GM23338 (cell line): ENCODE results near the gene TMEM132D. TPM values are rescaled to one million over a fixed set of nuclear protein-coding genes. Genes with fewer than 3 reads are reported as not detected.

Experiments
- ATAC-seq: fragments of 200-7000 bp; cut with Tn5 transposase; 3 replicates; pipeline ENCODE4 v1.9.1; 2020
- DNase-seq: peaks from one replicate; pipeline ENCODE4 v3.0.0-alpha.2; 2015; ENCODE audit warnings: low spot score
- H2AFZ ChIP-seq: fragments of 200-600 bp; sonication (generic); 2 replicates; pipeline ENCODE4 v1.8.0; 2016; ENCODE audit warnings: antibody characterized with exemption, mild to moderate bottlenecking, moderate library complexity
- H3F3A ChIP-seq: fragments of 200-600 bp; sonication (generic); replicated peaks from 2 replicates; pipeline ENCODE4 v1.8.0; 2017; ENCODE audit warnings: antibody characterized with exemption, mixed run types, low read depth
- H3K27ac ChIP-seq: fragments of 200-600 bp; sonication (generic); 2 replicates; pipeline ENCODE4 v1.6.1; 2016; ENCODE audit warnings: low read depth
- H3K27me3 ChIP-seq: fragments of 200-600 bp; sonication (generic); 2 replicates; pipeline ENCODE4 v1.8.0; 2016; ENCODE audit warnings: mild to moderate bottlenecking, mixed run types, moderate library complexity; ENCODE audit not compliant: insufficient read depth
- H3K36me3 ChIP-seq: fragments of 200-600 bp; sonication (generic); 2 replicates; pipeline ENCODE4 v1.8.0; 2016; ENCODE audit warnings: mild to moderate bottlenecking; ENCODE audit not compliant: insufficient read depth
- H3K4me1 ChIP-seq: fragments of 200-600 bp; sonication (generic); 2 replicates; pipeline ENCODE4 v1.8.0; 2016; ENCODE audit warnings: mild to moderate bottlenecking, moderate library complexity; ENCODE audit not compliant: insufficient read depth
- H3K4me2 ChIP-seq: fragments of 200-600 bp; sonication (generic); 2 replicates; pipeline ENCODE4 v1.7.1; 2017; ENCODE audit warnings: mixed run types
- H3K4me3 ChIP-seq: fragments of 200-600 bp; sonication (generic); 2 replicates; pipeline ENCODE4 v1.6.1; 2016; ENCODE audit warnings: mixed run types
- H3K79me2 ChIP-seq: fragments of 200-600 bp; sonication (generic); replicated peaks from 2 replicates; pipeline ENCODE4 v1.8.0; 2017; ENCODE audit warnings: mild to moderate bottlenecking; ENCODE audit not compliant: insufficient read depth
- H3K9me2 ChIP-seq: fragments of 200-600 bp; sonication (generic); 2 replicates; pipeline ENCODE4 v1.8.0; 2017; ENCODE audit not compliant: insufficient read depth
- H4K20me1 ChIP-seq: fragments of 200-600 bp; sonication (generic); replicated peaks from 2 replicates; pipeline ENCODE4 v1.8.0; 2017; ENCODE audit warnings: mild to moderate bottlenecking; ENCODE audit not compliant: insufficient read depth
- H3K27ac Mint-ChIP-seq: 2 replicates; pipeline ENCODE4 v1.8.0; 2020; ENCODE audit warnings: inconsistent platforms, mild to moderate bottlenecking, moderate library complexity, mixed read lengths
- H3K27me3 Mint-ChIP-seq: 3 replicates; pipeline ENCODE4 v1.8.0; 2022; ENCODE audit warnings: low read depth, mild to moderate bottlenecking, moderate library complexity, mixed read lengths, inconsistent platforms; ENCODE audit not compliant: insufficient read depth, poor library complexity
- H3K36me3 Mint-ChIP-seq: 3 replicates; pipeline ENCODE4 v1.8.0; 2021; ENCODE audit warnings: low read depth, mild to moderate bottlenecking, inconsistent platforms, moderate library complexity, mixed read lengths
- H3K4me1 Mint-ChIP-seq: 3 replicates; pipeline ENCODE4 v1.8.0; 2020; ENCODE audit warnings: mild to moderate bottlenecking, inconsistent platforms, mixed read lengths
- H3K4me3 Mint-ChIP-seq: 3 replicates; pipeline ENCODE4 v1.8.0; 2021; ENCODE audit warnings: moderate library complexity, mild to moderate bottlenecking, inconsistent platforms, mixed read lengths
- H3K9me3 Mint-ChIP-seq: 3 replicates; pipeline ENCODE4 v1.8.0; 2020; ENCODE audit warnings: moderate library complexity, mild to moderate bottlenecking, inconsistent platforms, mixed read lengths
- CREB1 ChIP-seq: fragments of 250-450 bp; sonication (Bioruptor Pico); IDR thresholded peaks from 2 replicates; pipeline ENCODE4 v1.5.0; 2020; ENCODE audit warnings: low read depth, mild to moderate bottlenecking, moderate library complexity
- EZH2 ChIP-seq: fragments of 200-600 bp; sonication (generic); IDR thresholded peaks from one replicate; pipeline ENCODE4 v1.8.0; 2017; ENCODE audit warnings: antibody characterized with exemption, mild to moderate bottlenecking, low read depth; ENCODE audit not compliant: unreplicated experiment
- EZH2phosphoT487 ChIP-seq: fragments of 200-600 bp; sonication (generic); IDR thresholded peaks from one replicate; pipeline ENCODE4 v1.8.1; 2018; ENCODE audit warnings: antibody characterized with exemption; ENCODE audit not compliant: unreplicated experiment
- JUNB ChIP-seq: IDR thresholded peaks from one replicate; pipeline ENCODE4 v1.6.1; 2016; ENCODE audit warnings: antibody characterized with exemption; ENCODE audit not compliant: unreplicated experiment
- NANOG ChIP-seq: IDR thresholded peaks from 2 replicates; pipeline ENCODE4 v1.6.1; 2016; ENCODE audit warnings: antibody characterized with exemption, borderline replicate concordance
- STAT1 ChIP-seq: IDR thresholded peaks from one replicate; pipeline ENCODE4 v1.6.1; 2016; ENCODE audit warnings: antibody characterized with exemption; ENCODE audit not compliant: unreplicated experiment
- ZNF114 ChIP-seq: fragments of 250-450 bp; sonication (Bioruptor Pico); IDR thresholded peaks from 2 replicates; pipeline ENCODE4 v1.5.0; 2020; ENCODE audit warnings: mild to moderate bottlenecking, moderate library complexity
- ZNF331 ChIP-seq: fragments of 250-450 bp; sonication (Bioruptor Pico); IDR thresholded peaks from 2 replicates; pipeline ENCODE4 v1.5.0; 2020; ENCODE audit warnings: low read depth, mild to moderate bottlenecking, moderate library complexity
- polyA plus RNA-seq: library from polyadenylated mRNA; unstranded; fragments of >200 nt; fragmentation: Nextera tagmentation; extraction: Ambion mirVana; gene quantifications from 2 replicates; pipeline ENCODE4 v1.2.1, GENCODE V29; 2016
- total RNA-seq: library from RNA; depleted of rRNA; stranded (reverse); fragments of >200 nt; shearing (Covaris generic); gene quantifications from 2 replicates; pipeline ENCODE4 v1.2.3, GENCODE V29; 2014
- TF ChIP-seq, protein P1 (sequence below): IDR thresholded peaks from 2 replicates; pipeline ENCODE4 v1.6.1; 2016; ENCODE audit warnings: antibody characterized with exemption
- TF ChIP-seq, protein P2 (sequence below), 2 experiments: fragments of 200-600 bp in 1 of 2; sonication (generic) in 1 of 2; conservative IDR thresholded peaks; 2 replicates each; pipeline versions ENCODE4 v1.5.1 to v1.6.1; 2016 to 2017; ENCODE audit warnings: antibody characterized with exemption in 2 of 2, low read depth in 2 of 2, mild to moderate bottlenecking in 2 of 2, moderate library complexity in 1 of 2
- TF ChIP-seq, protein P3 (sequence below): IDR thresholded peaks from one replicate; pipeline ENCODE4 v1.6.1; 2018; ENCODE audit warnings: antibody characterized with exemption; ENCODE audit not compliant: unreplicated experiment

TMEM132D gene
- total and polyA plus RNA-seq, 2 experiments from 2014 or later, result 0.44 to 5.3 TPM

DNA sequence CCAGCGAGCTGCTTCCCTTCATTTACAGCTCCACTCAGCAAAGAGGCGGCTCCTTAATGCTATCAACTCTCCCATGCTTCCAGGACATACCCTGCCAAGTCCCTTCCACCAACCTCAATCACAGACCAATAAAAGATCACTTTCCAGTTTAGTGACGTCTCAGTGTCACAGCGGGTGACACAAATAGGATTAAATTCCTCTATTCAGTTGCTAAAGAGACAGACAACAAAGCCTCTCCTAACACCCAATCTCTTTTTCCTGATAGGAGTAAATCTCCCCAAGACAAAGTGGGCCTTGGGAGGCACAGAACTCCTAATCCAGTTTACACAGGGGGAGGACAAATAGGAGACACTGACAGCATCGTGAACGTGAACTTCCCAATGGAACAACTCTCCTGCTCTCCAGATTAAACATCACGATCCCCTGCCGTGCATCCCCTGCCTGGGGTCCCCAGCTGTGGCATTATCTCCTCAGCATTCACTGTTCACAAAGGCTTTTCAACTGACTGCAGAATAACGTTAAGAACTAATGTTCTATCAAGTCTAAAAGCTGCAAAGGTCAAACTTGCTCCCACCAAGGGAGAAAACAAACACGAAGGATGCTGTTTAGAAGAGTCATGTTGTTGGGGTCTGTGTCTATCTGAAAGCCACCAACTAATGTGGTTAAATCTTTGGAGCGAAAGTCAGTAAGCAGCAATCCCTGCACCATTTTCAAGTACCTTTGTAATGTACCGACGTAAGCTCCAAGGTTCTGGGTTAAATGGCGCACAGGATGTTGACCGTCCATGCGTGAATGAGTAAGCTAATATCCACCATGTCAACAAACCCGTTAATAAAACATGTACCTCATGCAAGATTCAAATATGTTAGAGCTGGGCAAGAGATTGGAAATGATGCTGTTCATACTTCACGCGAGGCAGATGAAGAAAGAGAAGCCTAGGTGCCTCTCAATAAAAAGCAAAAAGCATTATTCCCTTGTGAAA lies 31.5 kb downstream of the TMEM132D start:
- H3K4me3 ChIP-seq, result peak overlapping the region; percentile 20; the same call in 1 of the 2 replicates
- H3K9me3 Mint-ChIP-seq, result peaks cover 97% of the 10 kb centered on the region
- ATAC-seq (no peak), DNase-seq (peak; percentile 53)
- no peaks in the 10 kb centered on the region for H3K27me3 ChIP-seq
- peaks cover 27% of the 10 kb centered on the region for H3K79me2 ChIP-seq
- no peak overlapping the region for H3K27ac Mint-ChIP-seq
- H3K9me2 ChIP-seq, result no peaks in the 10 kb centered on the region
- peak overlapping the region; percentile 91 for H3K27ac ChIP-seq
- H3K36me3 Mint-ChIP-seq, result peaks cover 41% of the 10 kb centered on the region
- TF ChIP-seq NANOG (peak; percentile 32; the same call in 1 of the 2 replicates), ZNF331 (no peak)
- no peak overlapping the region for H3K4me3 Mint-ChIP-seq
- H3K4me1 ChIP-seq, result peaks cover 36% of the 10 kb centered on the region
- peaks cover 3% of the 10 kb centered on the region for H3F3A ChIP-seq
- H4K20me1 ChIP-seq, result no peaks in the 10 kb centered on the region
- H2AFZ ChIP-seq, result no peak overlapping the region
- H3K4me2 ChIP-seq, result peak overlapping the region; percentile 45
- H3K27me3 Mint-ChIP-seq, result peaks cover 1% of the 10 kb centered on the region
- 0 out of 2 replicates have a peak, but pooled peaks cover under 1% of the 10 kb centered on the region for H3K36me3 ChIP-seq
- no peaks in the 10 kb centered on the region for H3K4me1 Mint-ChIP-seq

DNA sequence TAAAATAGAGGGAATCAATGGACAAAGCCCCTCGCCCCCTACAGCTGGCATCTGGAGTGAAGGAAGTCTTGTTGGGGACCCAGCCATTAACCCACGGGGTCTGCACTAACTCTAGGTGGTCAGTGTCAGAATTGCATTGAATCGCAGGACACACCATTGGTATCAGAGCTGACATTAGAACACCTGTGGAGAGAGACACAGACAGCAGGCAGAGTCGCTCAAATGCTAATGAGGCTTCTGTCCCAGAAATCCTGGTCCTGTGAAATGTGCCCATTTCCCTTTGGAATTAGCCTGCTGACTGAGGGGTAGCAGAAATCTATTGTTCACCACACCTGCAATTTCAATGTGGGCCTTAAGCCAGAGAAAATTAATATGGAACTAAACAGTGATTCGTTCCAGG lies 33.0 kb downstream of the TMEM132D start:
- H3K36me3 ChIP-seq, result no peaks in the 10 kb centered on the region
- no peaks in the 10 kb centered on the region for H4K20me1 ChIP-seq
- Mint-ChIP-seq H3K4me1 (no peaks in the 10 kb centered on the region), H3K27ac (no peak overlapping the region), H3K36me3 (peaks cover 37% of the 10 kb centered on the region), H3K4me3 (no peak overlapping the region), H3K27me3 (peaks cover 1% of the 10 kb centered on the region), H3K9me3 (peaks cover 98% of the 10 kb centered on the region)
- peaks cover 30% of the 10 kb centered on the region for H3K79me2 ChIP-seq
- H3K4me3 ChIP-seq, result 0 out of 2 replicates have a peak overlapping the region, but pooled peaks have one; percentile 29
- ATAC-seq, result no peak
- no peak overlapping the region for H3K27ac ChIP-seq
- no peaks in the 10 kb centered on the region for H3K27me3 ChIP-seq
- no peak for DNase-seq
- H3F3A ChIP-seq, result peaks cover 3% of the 10 kb centered on the region
- H3K4me1 ChIP-seq, result peaks cover 36% of the 10 kb centered on the region
- no peak overlapping the region for H2AFZ ChIP-seq
- H3K4me2 ChIP-seq, result peak overlapping the region; percentile 45
- no peaks in the 10 kb centered on the region for H3K9me2 ChIP-seq
- TF ChIP-seq, protein P1, sequence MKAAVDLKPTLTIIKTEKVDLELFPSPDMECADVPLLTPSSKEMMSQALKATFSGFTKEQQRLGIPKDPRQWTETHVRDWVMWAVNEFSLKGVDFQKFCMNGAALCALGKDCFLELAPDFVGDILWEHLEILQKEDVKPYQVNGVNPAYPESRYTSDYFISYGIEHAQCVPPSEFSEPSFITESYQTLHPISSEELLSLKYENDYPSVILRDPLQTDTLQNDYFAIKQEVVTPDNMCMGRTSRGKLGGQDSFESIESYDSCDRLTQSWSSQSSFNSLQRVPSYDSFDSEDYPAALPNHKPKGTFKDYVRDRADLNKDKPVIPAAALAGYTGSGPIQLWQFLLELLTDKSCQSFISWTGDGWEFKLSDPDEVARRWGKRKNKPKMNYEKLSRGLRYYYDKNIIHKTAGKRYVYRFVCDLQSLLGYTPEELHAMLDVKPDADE, result no peak
- TF ChIP-seq NANOG, result no peak
- no peak for TF ChIP-seq EZH2phosphoT487
- TF ChIP-seq ZNF114, result no peak
- TF ChIP-seq, protein P2, sequence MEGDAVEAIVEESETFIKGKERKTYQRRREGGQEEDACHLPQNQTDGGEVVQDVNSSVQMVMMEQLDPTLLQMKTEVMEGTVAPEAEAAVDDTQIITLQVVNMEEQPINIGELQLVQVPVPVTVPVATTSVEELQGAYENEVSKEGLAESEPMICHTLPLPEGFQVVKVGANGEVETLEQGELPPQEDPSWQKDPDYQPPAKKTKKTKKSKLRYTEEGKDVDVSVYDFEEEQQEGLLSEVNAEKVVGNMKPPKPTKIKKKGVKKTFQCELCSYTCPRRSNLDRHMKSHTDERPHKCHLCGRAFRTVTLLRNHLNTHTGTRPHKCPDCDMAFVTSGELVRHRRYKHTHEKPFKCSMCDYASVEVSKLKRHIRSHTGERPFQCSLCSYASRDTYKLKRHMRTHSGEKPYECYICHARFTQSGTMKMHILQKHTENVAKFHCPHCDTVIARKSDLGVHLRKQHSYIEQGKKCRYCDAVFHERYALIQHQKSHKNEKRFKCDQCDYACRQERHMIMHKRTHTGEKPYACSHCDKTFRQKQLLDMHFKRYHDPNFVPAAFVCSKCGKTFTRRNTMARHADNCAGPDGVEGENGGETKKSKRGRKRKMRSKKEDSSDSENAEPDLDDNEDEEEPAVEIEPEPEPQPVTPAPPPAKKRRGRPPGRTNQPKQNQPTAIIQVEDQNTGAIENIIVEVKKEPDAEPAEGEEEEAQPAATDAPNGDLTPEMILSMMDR (conservative IDR thresholded peaks at IDR 0.05; ENCODE audit: low read depth in 2 of 2), result no peak
- TF ChIP-seq CREB1 (CRISPR knock-in tag), result no peak
- no peak for TF ChIP-seq JUNB
- TF ChIP-seq, protein P3, sequence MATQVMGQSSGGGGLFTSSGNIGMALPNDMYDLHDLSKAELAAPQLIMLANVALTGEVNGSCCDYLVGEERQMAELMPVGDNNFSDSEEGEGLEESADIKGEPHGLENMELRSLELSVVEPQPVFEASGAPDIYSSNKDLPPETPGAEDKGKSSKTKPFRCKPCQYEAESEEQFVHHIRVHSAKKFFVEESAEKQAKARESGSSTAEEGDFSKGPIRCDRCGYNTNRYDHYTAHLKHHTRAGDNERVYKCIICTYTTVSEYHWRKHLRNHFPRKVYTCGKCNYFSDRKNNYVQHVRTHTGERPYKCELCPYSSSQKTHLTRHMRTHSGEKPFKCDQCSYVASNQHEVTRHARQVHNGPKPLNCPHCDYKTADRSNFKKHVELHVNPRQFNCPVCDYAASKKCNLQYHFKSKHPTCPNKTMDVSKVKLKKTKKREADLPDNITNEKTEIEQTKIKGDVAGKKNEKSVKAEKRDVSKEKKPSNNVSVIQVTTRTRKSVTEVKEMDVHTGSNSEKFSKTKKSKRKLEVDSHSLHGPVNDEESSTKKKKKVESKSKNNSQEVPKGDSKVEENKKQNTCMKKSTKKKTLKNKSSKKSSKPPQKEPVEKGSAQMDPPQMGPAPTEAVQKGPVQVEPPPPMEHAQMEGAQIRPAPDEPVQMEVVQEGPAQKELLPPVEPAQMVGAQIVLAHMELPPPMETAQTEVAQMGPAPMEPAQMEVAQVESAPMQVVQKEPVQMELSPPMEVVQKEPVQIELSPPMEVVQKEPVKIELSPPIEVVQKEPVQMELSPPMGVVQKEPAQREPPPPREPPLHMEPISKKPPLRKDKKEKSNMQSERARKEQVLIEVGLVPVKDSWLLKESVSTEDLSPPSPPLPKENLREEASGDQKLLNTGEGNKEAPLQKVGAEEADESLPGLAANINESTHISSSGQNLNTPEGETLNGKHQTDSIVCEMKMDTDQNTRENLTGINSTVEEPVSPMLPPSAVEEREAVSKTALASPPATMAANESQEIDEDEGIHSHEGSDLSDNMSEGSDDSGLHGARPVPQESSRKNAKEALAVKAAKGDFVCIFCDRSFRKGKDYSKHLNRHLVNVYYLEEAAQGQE, result no peak
- no peak for TF ChIP-seq STAT1
- no peak for TF ChIP-seq EZH2
- TF ChIP-seq ZNF331, result no peak
